ENCODE data around the gene DGKH. TPM values are rescaled to one million over a fixed set of nuclear protein-coding genes. Genes with fewer than 3 reads are reported as not detected.

The DGKH gene
- total and polyA plus RNA-seq, 9 of the 15 experiments (the other 6 are each of a cell fraction or from before 2014, with no cell fraction given): 0.38 to 4.4 (median 3.1) TPM

DNA sequence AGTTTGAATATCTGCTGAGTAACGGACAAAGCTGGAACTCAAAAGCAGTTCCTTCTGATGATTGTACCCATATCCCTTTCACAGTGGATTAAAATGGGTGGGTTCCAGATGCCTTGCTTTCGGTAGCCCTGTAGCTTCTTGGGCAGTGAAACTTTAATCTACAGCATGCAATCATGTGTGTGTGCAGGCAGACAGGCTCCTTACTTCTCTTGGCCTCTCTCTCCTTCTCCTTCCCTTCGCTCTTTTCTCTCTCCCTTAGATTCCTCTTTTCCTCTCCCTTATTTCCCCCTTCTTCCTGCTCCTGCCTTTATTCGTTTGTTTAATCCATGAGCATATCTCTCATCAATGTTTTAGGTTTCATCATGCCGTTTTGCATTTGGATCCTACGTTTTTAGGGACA lies 8.1 kb downstream of the DGKH start (continued):
- TF ChIP-seq EP400 (IDR thresholded peaks at IDR 0.05) (peak; percentile 44), CEBPB (tag; IDR thresholded peaks at IDR 0.05) (no peak), ZKSCAN1 (IDR thresholded peaks at IDR 0.05; ENCODE audit: low read depth, low read length) (no peak), PHTF2 (CRISPR knock-in tag; IDR thresholded peaks at IDR 0.05) (no peak), CAMTA2 (CRISPR knock-in tag; conservative IDR thresholded peaks at IDR 0.05) (no peak), ETS2 (tag; IDR thresholded peaks at IDR 0.05; ENCODE audit: borderline replicate concordance, poor library complexity, severe bottlenecking) (no peak), ZNF232 (CRISPR knock-in tag; IDR thresholded peaks at IDR 0.05) (no peak), ADNP (tag; IDR thresholded peaks at IDR 0.05) (no peak), ZFP30 (CRISPR knock-in tag; IDR thresholded peaks at IDR 0.05; ENCODE audit: borderline replicate concordance) (no peak), KLF10 (CRISPR knock-in tag; IDR thresholded peaks at IDR 0.05) (no peak), ZKSCAN8 (CRISPR knock-in tag; IDR thresholded peaks at IDR 0.05) (no peak), RBM17 (IDR thresholded peaks at IDR 0.05; ENCODE audit: borderline replicate concordance, low read depth, low read length) (no peak), L3MBTL2 (IDR thresholded peaks at IDR 0.05) (no peak), HMG20A (CRISPR knock-in tag; conservative IDR thresholded peaks at IDR 0.05) (no peak), BRF1 (IDR thresholded peaks at IDR 0.05; ENCODE audit: borderline replicate concordance, extremely low read depth, insufficient read length) (no peak), HDAC3 (IDR thresholded peaks at IDR 0.05; ENCODE audit: borderline replicate concordance, partially characterized antibody) (no peak)
- TF ChIP-seq, protein P1, sequence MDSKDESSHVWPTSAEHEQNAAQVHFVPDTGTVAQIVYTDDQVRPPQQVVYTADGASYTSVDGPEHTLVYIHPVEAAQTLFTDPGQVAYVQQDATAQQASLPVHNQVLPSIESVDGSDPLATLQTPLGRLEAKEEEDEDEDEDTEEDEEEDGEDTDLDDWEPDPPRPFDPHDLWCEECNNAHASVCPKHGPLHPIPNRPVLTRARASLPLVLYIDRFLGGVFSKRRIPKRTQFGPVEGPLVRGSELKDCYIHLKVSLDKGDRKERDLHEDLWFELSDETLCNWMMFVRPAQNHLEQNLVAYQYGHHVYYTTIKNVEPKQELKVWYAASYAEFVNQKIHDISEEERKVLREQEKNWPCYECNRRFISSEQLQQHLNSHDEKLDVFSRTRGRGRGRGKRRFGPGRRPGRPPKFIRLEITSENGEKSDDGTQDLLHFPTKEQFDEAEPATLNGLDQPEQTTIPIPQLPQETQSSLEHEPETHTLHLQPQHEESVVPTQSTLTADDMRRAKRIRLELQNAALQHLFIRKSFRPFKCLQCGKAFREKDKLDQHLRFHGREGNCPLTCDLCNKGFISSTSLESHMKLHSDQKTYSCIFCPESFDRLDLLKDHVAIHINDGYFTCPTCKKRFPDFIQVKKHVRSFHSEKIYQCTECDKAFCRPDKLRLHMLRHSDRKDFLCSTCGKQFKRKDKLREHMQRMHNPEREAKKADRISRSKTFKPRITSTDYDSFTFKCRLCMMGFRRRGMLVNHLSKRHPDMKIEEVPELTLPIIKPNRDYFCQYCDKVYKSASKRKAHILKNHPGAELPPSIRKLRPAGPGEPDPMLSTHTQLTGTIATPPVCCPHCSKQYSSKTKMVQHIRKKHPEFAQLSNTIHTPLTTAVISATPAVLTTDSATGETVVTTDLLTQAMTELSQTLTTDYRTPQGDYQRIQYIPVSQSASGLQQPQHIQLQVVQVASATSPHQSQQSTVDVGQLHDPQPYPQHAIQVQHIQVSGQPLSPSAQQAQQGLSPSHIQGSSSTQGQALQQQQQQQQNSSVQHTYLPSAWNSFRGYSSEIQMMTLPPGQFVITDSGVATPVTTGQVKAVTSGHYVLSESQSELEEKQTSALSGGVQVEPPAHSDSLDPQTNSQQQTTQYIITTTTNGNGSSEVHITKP (IDR thresholded peaks at IDR 0.05; ENCODE audit: partially characterized antibody): no peak
- TF ChIP-seq, protein P2, sequence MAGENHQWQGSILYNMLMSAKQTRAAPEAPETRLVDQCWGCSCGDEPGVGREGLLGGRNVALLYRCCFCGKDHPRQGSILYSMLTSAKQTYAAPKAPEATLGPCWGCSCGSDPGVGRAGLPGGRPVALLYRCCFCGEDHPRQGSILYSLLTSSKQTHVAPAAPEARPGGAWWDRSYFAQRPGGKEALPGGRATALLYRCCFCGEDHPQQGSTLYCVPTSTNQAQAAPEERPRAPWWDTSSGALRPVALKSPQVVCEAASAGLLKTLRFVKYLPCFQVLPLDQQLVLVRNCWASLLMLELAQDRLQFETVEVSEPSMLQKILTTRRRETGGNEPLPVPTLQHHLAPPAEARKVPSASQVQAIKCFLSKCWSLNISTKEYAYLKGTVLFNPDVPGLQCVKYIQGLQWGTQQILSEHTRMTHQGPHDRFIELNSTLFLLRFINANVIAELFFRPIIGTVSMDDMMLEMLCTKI (IDR thresholded peaks at IDR 0.05; ENCODE audit: partially characterized antibody): no peak
- TF ChIP-seq, protein P3, sequence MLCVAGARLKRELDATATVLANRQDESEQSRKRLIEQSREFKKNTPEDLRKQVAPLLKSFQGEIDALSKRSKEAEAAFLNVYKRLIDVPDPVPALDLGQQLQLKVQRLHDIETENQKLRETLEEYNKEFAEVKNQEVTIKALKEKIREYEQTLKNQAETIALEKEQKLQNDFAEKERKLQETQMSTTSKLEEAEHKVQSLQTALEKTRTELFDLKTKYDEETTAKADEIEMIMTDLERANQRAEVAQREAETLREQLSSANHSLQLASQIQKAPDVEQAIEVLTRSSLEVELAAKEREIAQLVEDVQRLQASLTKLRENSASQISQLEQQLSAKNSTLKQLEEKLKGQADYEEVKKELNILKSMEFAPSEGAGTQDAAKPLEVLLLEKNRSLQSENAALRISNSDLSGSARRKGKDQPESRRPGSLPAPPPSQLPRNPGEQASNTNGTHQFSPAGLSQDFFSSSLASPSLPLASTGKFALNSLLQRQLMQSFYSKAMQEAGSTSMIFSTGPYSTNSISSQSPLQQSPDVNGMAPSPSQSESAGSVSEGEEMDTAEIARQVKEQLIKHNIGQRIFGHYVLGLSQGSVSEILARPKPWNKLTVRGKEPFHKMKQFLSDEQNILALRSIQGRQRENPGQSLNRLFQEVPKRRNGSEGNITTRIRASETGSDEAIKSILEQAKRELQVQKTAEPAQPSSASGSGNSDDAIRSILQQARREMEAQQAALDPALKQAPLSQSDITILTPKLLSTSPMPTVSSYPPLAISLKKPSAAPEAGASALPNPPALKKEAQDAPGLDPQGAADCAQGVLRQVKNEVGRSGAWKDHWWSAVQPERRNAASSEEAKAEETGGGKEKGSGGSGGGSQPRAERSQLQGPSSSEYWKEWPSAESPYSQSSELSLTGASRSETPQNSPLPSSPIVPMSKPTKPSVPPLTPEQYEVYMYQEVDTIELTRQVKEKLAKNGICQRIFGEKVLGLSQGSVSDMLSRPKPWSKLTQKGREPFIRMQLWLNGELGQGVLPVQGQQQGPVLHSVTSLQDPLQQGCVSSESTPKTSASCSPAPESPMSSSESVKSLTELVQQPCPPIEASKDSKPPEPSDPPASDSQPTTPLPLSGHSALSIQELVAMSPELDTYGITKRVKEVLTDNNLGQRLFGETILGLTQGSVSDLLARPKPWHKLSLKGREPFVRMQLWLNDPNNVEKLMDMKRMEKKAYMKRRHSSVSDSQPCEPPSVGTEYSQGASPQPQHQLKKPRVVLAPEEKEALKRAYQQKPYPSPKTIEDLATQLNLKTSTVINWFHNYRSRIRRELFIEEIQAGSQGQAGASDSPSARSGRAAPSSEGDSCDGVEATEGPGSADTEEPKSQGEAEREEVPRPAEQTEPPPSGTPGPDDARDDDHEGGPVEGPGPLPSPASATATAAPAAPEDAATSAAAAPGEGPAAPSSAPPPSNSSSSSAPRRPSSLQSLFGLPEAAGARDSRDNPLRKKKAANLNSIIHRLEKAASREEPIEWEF (CRISPR knock-in tag; IDR thresholded peaks at IDR 0.05): no peak

Data from K562 (cell line).